GM18511 (cell line): ENCODE results near the gene ALG6.
"Not testable (repeated sequence)": the region's sequence is repeated elsewhere in the genome, so short reads cannot be mapped to it uniquely, and the experiment has no call there.

Experiments
- ATAC-seq: cut with Tn5 transposase; IDR thresholded peaks from one replicate; pipeline ENCODE4 v1.9.1; 2021; ENCODE audit warnings: mild to moderate bottlenecking, moderate library complexity; ENCODE audit not compliant: unreplicated experiment

The ALG6 gene

DNA sequence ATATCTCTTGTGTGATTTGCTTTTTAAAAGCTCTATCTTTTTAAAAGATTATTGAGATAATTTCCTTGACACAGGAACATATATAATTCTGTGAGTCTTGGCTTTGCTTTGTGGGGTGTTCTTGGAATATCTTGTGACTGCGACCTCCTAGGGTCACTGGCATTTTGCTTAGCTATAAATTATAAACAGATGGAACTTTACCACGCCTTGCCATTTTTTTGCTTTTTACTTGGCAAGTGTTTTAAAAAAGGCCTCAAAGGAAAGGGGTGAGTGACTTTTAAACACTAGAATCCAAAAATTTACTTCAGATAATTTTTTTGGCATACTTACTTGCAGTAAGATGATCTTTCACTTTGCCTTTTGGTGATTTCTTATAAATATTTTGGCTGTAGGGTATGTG, 43.6 kb downstream of the ALG6 start:
- no peak for ATAC-seq

DNA sequence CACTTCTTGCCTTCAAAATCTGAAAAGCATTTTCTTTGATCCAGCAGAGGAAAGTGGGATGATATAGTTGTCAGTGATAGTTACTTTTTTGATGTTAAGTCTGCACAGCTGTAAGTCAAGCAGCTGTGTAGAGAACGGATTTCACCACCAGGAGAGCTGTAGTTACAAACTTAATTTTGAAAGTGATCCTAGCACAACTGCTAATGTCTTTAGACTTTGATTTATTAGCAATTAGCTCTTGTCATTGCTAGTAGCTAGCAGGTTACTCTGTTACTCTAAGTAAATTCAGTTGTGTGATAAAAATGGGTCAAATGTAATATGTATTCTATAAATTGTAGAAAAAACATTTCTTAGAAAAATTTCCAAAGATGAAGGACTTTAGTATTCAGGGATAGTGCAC, 46.0 kb downstream of the ALG6 start:
- no peak for ATAC-seq

- no peak for ATAC-seq
Measured at GRCh38 chr1:63414691-63415365, 47.4 kb downstream of the ALG6 start.

DNA sequence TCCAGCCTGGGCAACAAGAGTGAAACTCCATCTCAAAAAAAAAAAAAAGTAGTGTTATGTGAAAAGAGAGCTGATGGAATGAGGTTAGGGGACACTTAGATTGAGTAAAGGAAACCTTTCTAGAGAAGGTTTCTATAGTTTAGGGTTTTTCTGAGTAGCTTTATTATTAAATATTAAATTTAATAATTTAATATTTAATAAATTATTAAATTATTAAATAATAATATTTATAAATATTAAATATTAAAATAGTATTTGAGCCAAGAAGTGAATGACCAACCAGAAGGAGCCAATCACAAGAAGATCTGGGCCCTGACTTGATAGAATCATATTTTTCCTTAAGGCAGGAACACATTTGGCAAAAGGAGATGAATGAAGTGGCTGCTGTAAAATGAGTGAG, 50.7 kb downstream of the ALG6 start:
- ATAC-seq: no peak

DNA sequence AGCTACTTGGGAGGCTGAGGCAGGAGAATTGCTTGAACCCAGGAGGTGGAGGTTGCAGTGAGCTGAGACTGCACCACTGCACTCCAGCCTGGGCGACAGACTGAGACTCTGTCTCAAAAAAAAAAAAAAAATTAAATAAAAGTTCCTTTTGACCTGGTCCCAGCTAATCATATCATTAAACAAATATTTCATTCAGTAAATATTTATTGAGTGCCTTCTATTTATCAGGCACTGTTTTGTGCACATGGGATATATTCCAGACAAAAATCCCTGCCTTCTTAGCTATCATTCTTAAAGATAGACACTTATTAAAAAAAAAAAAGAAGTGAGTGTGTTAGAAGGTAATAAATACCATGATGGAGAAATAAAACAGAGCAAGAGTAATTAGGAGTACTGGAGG, 53.3 kb downstream of the ALG6 start:
- not testable (repeated sequence) for ATAC-seq

DNA sequence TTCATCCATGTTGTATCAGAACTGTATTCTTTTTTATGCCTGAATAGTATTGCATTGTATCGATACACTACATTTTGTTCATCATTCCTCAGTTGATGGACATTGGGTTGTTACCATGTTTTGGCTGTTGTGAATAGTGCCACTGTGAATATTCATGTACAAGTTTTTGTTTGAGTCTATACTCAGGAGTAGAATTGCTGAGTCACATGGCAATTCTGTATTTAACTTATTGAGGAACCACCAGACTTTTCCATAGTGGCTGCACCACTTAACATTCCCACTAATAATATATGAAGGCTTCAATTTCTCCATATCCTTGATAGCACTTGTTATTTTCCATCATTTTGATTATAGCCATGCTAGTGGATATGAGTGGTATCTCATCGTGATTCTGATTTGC, 56.2 kb downstream of the ALG6 start:
- no peak for ATAC-seq

DNA sequence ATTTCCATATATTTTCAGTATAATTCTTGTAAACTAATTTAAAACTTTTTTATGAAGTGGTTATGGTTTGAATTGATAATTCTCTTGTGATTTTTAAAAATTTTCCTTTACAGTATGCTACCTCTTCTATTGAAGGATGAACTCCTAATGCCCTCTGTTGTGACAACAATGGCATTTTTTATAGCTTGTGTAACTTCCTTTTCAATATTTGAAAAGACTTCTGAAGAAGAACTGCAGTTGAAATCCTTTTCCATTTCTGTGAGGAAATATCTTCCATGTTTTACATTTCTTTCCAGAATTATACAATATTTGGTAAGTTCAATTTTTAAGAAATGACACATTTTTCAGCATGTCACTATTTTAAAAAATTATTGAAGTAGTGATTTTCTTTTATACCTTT, 61.4 kb downstream of the ALG6 start:
- ATAC-seq: no peak

- no peak for ATAC-seq
Measured at GRCh38 chr1:63429281-63429680, 61.9 kb downstream of the ALG6 start.

DNA sequence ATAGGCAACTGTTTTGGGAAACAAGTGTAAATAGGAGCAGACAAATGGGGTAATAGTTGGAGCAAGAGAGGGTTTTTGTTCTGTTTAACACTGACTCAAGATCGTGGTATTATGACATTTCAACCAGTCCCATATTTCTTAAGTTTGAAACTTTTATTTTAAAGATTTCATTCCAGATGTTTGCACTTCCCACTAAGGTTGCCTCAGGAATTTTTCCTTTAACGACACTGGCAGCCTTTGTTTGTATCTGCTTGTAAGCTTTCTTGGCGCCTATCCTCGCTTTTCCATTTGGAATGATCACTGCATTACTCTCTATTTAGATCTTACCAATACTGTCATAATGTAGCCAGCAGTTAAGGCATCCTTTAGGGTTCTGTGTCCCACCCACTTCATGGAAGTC, 67.7 kb downstream of the ALG6 start:
- no peak for ATAC-seq

DNA sequence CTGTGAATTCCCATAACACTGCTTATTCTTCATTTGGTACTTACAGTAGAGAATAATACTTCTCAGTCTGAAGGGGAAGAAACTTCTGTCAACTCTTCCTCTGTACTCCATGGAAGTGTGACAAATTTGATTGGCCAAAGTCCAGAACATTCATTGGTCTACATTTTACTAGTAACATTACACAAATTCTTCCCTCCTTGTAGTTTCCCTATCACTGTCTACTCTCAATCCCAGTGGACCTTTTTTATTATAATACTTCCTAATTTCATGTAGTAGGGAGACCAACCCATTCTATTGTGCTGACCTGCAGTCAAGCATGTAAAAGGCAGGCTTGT, 74.7 kb downstream of the ALG6 start:
- no peak for ATAC-seq

- ATAC-seq: no peak
Measured at GRCh38 chr1:63448731-63449246, 81.4 kb downstream of the ALG6 start.

- no peak for ATAC-seq
Measured at GRCh38 chr1:63450416-63450815, 83.0 kb downstream of the ALG6 start.

DNA sequence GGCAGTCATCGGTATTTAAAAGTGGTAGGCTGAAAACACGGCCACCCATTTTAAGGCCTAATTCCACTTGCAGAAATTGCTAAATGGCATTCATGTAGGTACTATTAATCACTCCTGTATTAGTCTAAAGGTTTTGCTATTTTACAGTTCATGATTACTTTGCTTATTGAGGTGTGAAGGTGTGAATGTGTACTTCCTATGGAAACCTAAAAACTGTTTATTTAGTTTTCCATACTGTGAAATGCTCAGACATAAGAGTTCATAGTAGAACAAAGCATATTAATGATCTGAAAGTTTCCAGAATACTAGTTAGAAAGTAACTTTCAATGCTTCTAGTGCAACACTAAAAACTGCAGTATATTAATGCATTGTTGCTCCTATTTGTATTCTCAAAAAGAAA, 85.8 kb downstream of the ALG6 start:
- peak; percentile 89 for ATAC-seq

GRCh38 chr1:63454269-63454668, 86.8 kb downstream of the ALG6 start:
- no peak for ATAC-seq

GRCh38 chr1:63458750-63459149, 91.3 kb downstream of the ALG6 start:
- ATAC-seq: no peak

- ATAC-seq: no peak
Measured at GRCh38 chr1:63461661-63462230, 94.3 kb downstream of the ALG6 start.

DNA sequence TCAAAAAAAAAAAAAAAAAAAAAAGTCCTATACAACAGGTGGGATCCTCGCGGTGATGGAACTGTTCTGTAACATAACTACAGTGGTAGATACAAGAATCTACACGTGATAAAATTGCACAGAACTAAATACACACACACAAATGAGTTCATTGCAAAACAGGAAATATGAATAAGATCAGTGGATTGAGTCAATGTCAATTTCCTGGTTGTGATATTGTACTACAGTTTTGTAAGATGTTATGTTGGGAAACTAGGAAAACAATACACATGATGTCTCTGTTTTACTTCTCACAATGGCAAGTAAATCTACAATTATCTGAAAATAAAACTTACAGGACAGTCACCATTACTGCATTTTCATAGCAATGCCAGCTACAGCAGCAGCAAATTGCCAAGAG, 95.8 kb downstream of the ALG6 start:
- ATAC-seq: no peak

GRCh38 chr1:63466181-63466580, 98.8 kb downstream of the ALG6 start:
- ATAC-seq: no peak

DNA sequence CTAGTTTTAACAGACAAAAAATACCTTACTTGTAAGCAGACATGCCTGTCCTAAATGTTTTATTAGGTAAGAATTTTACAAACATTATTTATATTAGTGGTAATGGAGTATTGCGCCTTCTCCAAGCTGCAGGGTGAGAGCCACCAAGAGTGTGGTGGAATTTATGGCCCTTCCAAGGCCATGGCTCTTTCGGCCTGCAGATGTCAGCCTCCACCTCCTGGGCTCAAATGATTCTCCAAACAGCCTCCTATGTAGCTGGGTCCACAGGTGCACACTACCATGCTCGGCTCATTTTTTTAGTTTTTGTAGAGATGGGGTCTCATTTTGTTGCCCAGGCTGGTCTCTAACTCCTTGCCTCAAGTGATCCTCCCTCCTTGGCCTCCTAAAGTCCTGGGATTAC, 99.3 kb downstream of the ALG6 start:
- ATAC-seq: no peak

DNA sequence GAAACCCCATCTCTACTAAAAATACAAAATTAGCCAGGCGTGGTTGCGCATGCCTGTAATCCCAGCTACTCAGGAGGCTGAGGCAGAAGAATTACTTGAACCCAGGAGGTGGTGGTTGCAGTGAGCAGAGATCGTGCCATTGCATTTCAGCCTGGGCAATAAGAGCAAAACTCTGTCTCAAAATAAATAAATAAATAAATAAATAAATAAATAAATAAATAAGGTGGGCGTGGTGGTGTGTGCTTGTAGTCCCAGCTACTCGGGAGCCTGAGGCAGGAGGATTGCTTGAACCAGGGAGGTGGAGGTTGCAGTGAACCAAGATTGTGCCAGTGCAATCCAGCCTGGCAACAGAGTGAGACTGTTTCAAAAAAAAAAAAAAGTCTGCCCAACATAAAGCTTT, 101.3 kb downstream of the ALG6 start:
- ATAC-seq: not testable (repeated sequence)

- ATAC-seq: no peak
Measured at GRCh38 chr1:63475761-63476160, 108.3 kb downstream of the ALG6 start.

- no peak for ATAC-seq
Measured at GRCh38 chr1:63480057-63480456, 112.6 kb downstream of the ALG6 start.

DNA sequence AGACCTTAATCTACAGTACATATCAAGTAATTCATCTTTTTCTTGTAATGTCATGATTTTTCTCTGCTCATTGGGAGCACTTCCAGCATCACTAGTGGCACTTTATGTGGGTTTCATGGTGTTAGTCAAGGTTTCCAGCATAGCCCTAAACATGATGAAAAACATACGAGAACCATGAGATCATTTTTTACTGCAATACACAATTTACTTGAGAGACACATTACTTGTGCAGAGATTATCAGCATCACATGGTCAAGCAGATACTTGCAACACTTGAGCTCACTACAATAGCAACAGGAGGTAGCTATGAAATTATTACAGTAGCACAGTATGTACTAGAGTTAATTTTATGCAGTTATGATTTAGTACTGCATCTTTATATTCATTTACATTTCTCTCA, 119.2 kb downstream of the ALG6 start:
- no peak for ATAC-seq
